Natural killer cell (primary cell): Measurements from ENCODE around the gene KRTAP5-1. TPM values are rescaled to one million over a fixed set of nuclear protein-coding genes. Genes with fewer than 3 reads are reported as not detected.

Experiments
- ATAC-seq, 3 donors: fragments of 150-1000 bp in 2 of 3; fragments of 200-7000 bp in 1 of 3; cut with Tn5 transposase; 1 replicate in 1 of 3; 2 replicates in 2 of 3; pipeline ENCODE4 v1.10.0; 2021; ENCODE audit warnings: mild to moderate bottlenecking in 2 of 3, moderate library complexity in 2 of 3
- DNase-seq, 2 donors: peaks; one replicate each; pipeline versions ENCODE4 v3.0.0 to v3.0.0-alpha.2; 2013 to 2021; ENCODE audit warnings: mixed read lengths in 1 of 2
- H3K27ac ChIP-seq: one replicate; pipeline ENCODE4 v1.5.1; 2013; ENCODE audit warnings: mild to moderate bottlenecking, low read length
- H3K27me3 ChIP-seq: one replicate; pipeline ENCODE4 v1.6.1; 2013; ENCODE audit warnings: low read length; ENCODE audit not compliant: control insufficient read depth, insufficient read depth
- H3K36me3 ChIP-seq: one replicate; pipeline ENCODE4 v1.6.1; 2013; ENCODE audit warnings: low read length; ENCODE audit not compliant: control insufficient read depth, insufficient read depth
- H3K4me1 ChIP-seq: one replicate; pipeline ENCODE4 v1.6.1; 2013; ENCODE audit warnings: low read length; ENCODE audit not compliant: control insufficient read depth, insufficient read depth
- H3K4me3 ChIP-seq: one replicate; pipeline ENCODE4 v1.5.1; 2013; ENCODE audit warnings: low read length
- H3K9me3 ChIP-seq: one replicate; pipeline ENCODE4 v1.6.1; 2013; ENCODE audit warnings: low read length; ENCODE audit not compliant: control insufficient read depth, insufficient read depth
- H3K27ac Mint-ChIP-seq, 2 donors: one replicate each; pipeline ENCODE4 v1.8.0; 2022; ENCODE audit warnings: mild to moderate bottlenecking in 2 of 2, mixed read lengths in 2 of 2, moderate library complexity in 1 of 2
- H3K27me3 Mint-ChIP-seq, 2 donors: one replicate each; pipeline ENCODE4 v1.8.0; 2022; ENCODE audit warnings: low read depth in 2 of 2, mixed read lengths in 2 of 2
- H3K36me3 Mint-ChIP-seq: one replicate; pipeline ENCODE4 v1.8.0; 2022; ENCODE audit warnings: mixed read lengths
- H3K4me1 Mint-ChIP-seq, 2 donors: one replicate each; pipeline ENCODE4 v1.8.0; 2022; ENCODE audit warnings: mixed read lengths in 2 of 2
- H3K4me3 Mint-ChIP-seq: one replicate; pipeline ENCODE4 v1.8.0; 2022; ENCODE audit warnings: mild to moderate bottlenecking, moderate library complexity, mixed read lengths
- H3K9me3 Mint-ChIP-seq, 2 donors: one replicate each; pipeline ENCODE4 v1.8.0; 2022; ENCODE audit warnings: mixed read lengths in 2 of 2
- CTCF ChIP-seq: fragments of 200-600 bp; IDR thresholded peaks from one replicate; pipeline ENCODE4 v1.8.0; 2022; ENCODE audit warnings: antibody characterized with exemption
- WGBS: methylation state at CpG from one replicate; pipeline ENCODE4 v1.1.7; 2013; ENCODE audit warnings: missing lambda C conversion rate; ENCODE audit not compliant: insufficient coverage; 5-methylcytosine and 5-hydroxymethylcytosine counted together
- intact Hi-C: fragments of 100-400 bp; cut with micrococcal nuclease; formaldehyde crosslinking; loops from one replicate; pipeline ENCODE4 v1.14.2; 2022
- total RNA-seq, 4 donors: library from RNA; stranded (reverse); fragments of 120-200 nt in 1 of 4; gene quantifications; one replicate each; pipeline versions ENCODE4 v1.2.3 to v1.2.4, GENCODE V29; 2013 to 2022

Gene KRTAP5-1
- total RNA-seq, 3 donors from 2014 or later (not counting 1 experiment from before 2014, with no cell fraction given), result not detected

DNA sequence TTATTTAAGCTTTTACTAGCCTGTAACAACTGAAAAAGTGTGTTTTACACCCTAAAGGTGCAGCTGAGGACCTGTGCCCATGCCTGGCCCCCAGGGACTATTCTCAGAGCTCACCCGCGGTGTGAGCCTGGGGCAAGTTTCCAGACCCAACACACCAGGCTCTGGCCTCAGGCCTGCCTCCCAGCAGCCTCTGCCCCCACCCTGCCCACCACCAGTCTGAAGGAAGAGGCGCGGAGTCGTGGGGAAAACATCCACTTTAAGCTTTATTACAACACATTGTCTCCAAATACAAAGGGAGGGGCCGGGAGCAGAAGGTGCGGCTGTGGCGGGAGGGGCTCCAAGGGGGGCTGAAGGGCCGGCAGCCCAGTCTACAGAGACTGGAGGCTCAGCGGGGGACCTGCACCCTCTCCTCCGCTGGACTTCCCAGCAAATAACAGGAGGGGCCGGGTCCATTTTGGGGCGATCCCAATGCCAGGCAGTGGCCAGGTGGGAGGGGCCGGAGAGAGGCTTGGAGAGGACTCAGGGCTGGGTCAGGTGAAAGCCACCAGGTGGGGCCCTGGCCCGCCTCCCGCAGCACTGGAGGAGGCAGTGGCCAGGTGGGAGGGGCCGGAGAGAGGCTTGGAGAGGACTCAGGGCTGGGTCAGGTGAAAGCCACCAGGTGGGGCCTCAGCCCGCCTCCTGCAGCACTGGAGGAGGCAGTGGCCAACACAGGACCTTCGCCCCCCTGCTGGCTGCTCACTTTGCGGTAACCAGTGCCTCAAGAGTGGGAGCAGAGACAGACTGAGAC, 31.1 kb downstream of the KRTAP5-1 start:
- Mint-ChIP-seq H3K4me1 (no peaks in the 10 kb centered on the region), H3K36me3 (no peaks in the 10 kb centered on the region), H3K4me3 (peak overlapping the region; percentile 4), H3K9me3 (no peaks in the 10 kb centered on the region), H3K27ac (no peak overlapping the region), H3K27me3 (peaks cover 11 to 28% of the 10 kb centered on the region in 2 donors)
- Histone ChIP-seq H3K9me3 (no peaks in the 10 kb centered on the region), H3K4me3 (no peak overlapping the region), H3K36me3 (no peaks in the 10 kb centered on the region), H3K27ac (no peak overlapping the region), H3K4me1 (no peaks in the 10 kb centered on the region), H3K27me3 (peaks cover 5% of the 10 kb centered on the region)
- intact Hi-C loops, result loop anchor here (2.0 kb wide), 1 partner anchor 17 kb away; no protein-coding TSS in a partner anchor
- peak in 1 of 3 donors; percentile 5 for ATAC-seq
- TF ChIP-seq CTCF, result no peak
- DNase-seq, result peak in 1 of 2 donors; percentile 17
- 58% methylated on average over 20 of the region's 20 CpGs for whole genome bisulfite sequencing

- Histone ChIP-seq H3K9me3 (no peaks in the 10 kb centered on the region), H3K4me3 (no peak overlapping the region), H3K27ac (no peak overlapping the region), H3K36me3 (no peaks in the 10 kb centered on the region), H3K27me3 (peaks cover 21% of the 10 kb centered on the region), H3K4me1 (peaks cover 17% of the 10 kb centered on the region)
- no peak overlapping the region for H3K4me3 Mint-ChIP-seq
- no peak overlapping the region for H3K27ac Mint-ChIP-seq
- no peaks in the 10 kb centered on the region for H3K4me1 Mint-ChIP-seq
- intact Hi-C loops, result loop anchor here (5.0 kb wide), 1 partner anchor 78 kb away; the partner anchor contains the start of gene KRTAP5-5
- ATAC-seq (peak in 1 of 3 donors; percentile 18), DNase-seq (no peak)
- peaks cover 18 to 36% of the 10 kb centered on the region in 2 donors for H3K27me3 Mint-ChIP-seq
- H3K36me3 Mint-ChIP-seq, result no peaks in the 10 kb centered on the region
- no peak for TF ChIP-seq CTCF
- H3K9me3 Mint-ChIP-seq, result no peaks in the 10 kb centered on the region
- 80% methylated on average over 13 of the region's 13 CpGs for WGBS
Measured at GRCh38 chr11:1549338-1550330, 35.4 kb downstream of the KRTAP5-1 start.

- Mint-ChIP-seq H3K4me1 (no peaks in the 10 kb centered on the region), H3K36me3 (no peaks in the 10 kb centered on the region), H3K27me3 (peaks cover 18 to 28% of the 10 kb centered on the region in 2 donors), H3K4me3 (no peak overlapping the region), H3K27ac (no peak overlapping the region), H3K9me3 (no peaks in the 10 kb centered on the region)
- Histone ChIP-seq H3K9me3 (no peaks in the 10 kb centered on the region), H3K36me3 (no peaks in the 10 kb centered on the region), H3K4me1 (peaks cover 17% of the 10 kb centered on the region), H3K4me3 (no peak overlapping the region), H3K27ac (no peak overlapping the region), H3K27me3 (peaks cover 17% of the 10 kb centered on the region)
- DNase-seq (no peak), ATAC-seq (no peak)
- 19% methylated on average over 28 of the region's 34 CpGs for WGBS
- no peak for TF ChIP-seq CTCF
- intact Hi-C loops, result loop anchor here (5.0 kb wide), 1 partner anchor 79 kb away; the partner anchor contains the start of gene KRTAP5-5
Measured at GRCh38 chr11:1548221-1549070, 36.6 kb downstream of the KRTAP5-1 start.
